MM.1S (cell line): ENCODE results near the gene NPEPL1.
A peak's percentile ranks its signal among the peaks of the same experiment; 100 is the strongest.

Experiments used
- DNase-seq: peaks from one replicate; pipeline ENCODE4 v3.0.0-alpha.2; 2015
- H2AFZ ChIP-seq: fragments of 300-600 bp; sonication (generic); 2 replicates; pipeline ENCODE4 v1.6.0; 2016; ENCODE audit warnings: antibody characterized with exemption, low read length
- H3F3A ChIP-seq: fragments of 300-600 bp; sonication (generic); 2 replicates; pipeline ENCODE4 v1.6.1; 2016; ENCODE audit warnings: mild to moderate bottlenecking, antibody characterized with exemption, low read length, moderate library complexity, mixed read lengths; ENCODE audit not compliant: insufficient read depth
- H3K27ac ChIP-seq: fragments of 300-600 bp; sonication (generic); 2 replicates; pipeline ENCODE4 v1.5.1; 2016; ENCODE audit warnings: mild to moderate bottlenecking, low read length
- H3K27me3 ChIP-seq: fragments of 300-600 bp; sonication (generic); replicated peaks from 2 replicates; pipeline ENCODE4 v1.6.0; 2016; ENCODE audit warnings: low read length; ENCODE audit not compliant: insufficient read depth
- H3K36me3 ChIP-seq: fragments of 300-600 bp; sonication (generic); replicated peaks from 2 replicates; pipeline ENCODE4 v1.6.1; 2016; ENCODE audit warnings: mild to moderate bottlenecking, low read length, mixed read lengths; ENCODE audit not compliant: insufficient read depth
- H3K4me1 ChIP-seq: fragments of 300-600 bp; sonication (generic); 2 replicates; pipeline ENCODE4 v1.6.1; 2016; ENCODE audit warnings: low read length, mixed read lengths
- H3K4me2 ChIP-seq: fragments of 300-600 bp; sonication (generic); 2 replicates; pipeline ENCODE4 v1.6.0; 2016; ENCODE audit warnings: low read depth, low read length
- H3K4me3 ChIP-seq: fragments of 300-600 bp; sonication (generic); 2 replicates; pipeline ENCODE4 v1.5.1; 2016; ENCODE audit warnings: low read length, mixed read lengths
- H3K79me2 ChIP-seq: fragments of 300-600 bp; sonication (generic); 2 replicates; pipeline ENCODE4 v1.6.1; 2016; ENCODE audit warnings: mixed run types, low read length, mixed read lengths
- H3K9ac ChIP-seq: fragments of 300-600 bp; sonication (generic); 2 replicates; pipeline ENCODE4 v1.6.1; 2016; ENCODE audit warnings: low read length, mixed read lengths
- H3K9me2 ChIP-seq: fragments of 300-600 bp; sonication (generic); replicated peaks from 2 replicates; pipeline ENCODE4 v1.6.1; 2016; ENCODE audit warnings: mild to moderate bottlenecking, low read length, mixed read lengths; ENCODE audit not compliant: insufficient read depth
- H3K9me3 ChIP-seq: fragments of 300-600 bp; sonication (generic); replicated peaks from 2 replicates; pipeline ENCODE4 v1.6.1; 2016; ENCODE audit warnings: mild to moderate bottlenecking, low read length, mixed read lengths; ENCODE audit not compliant: insufficient read depth
- H4K20me1 ChIP-seq: fragments of 300-600 bp; sonication (generic); 2 replicates; pipeline ENCODE4 v1.6.1; 2016; ENCODE audit warnings: mild to moderate bottlenecking, low read length, moderate library complexity, mixed read lengths; ENCODE audit not compliant: insufficient read depth
- CTCF ChIP-seq: fragments of 300-600 bp; sonication (generic); IDR thresholded peaks from 2 replicates; pipeline ENCODE4 v1.5.1; 2016; ENCODE audit warnings: antibody characterized with exemption, low read length, mixed read lengths
- EZH2 ChIP-seq: fragments of 300-600 bp; sonication (generic); optimal IDR thresholded peaks from 2 replicates; pipeline ENCODE3; 2017; ENCODE audit warnings: low read depth, mild to moderate bottlenecking, antibody characterized with exemption, low read length, mixed read lengths
- EZH2phosphoT487 ChIP-seq: fragments of 300-600 bp; sonication (generic); IDR thresholded peaks from 2 replicates; pipeline ENCODE4 v1.6.1; 2018; ENCODE audit warnings: antibody characterized with exemption, low read length

NPEPL1 gene

GRCh38 chr20:58646257-58646656 is 46.3 kb upstream of the NPEPL1 start:
- no peaks in the 10 kb centered on the region for H3F3A ChIP-seq
- no peak for TF ChIP-seq EZH2phosphoT487
- TF ChIP-seq EZH2: no peak
- TF ChIP-seq CTCF: no peak
- no peaks in the 10 kb centered on the region for H3K4me1 ChIP-seq
- H3K9me2 ChIP-seq: no peaks in the 10 kb centered on the region
- H3K27me3 ChIP-seq: peaks cover 63% of the 10 kb centered on the region
- H4K20me1 ChIP-seq: no peaks in the 10 kb centered on the region
- H3K4me2 ChIP-seq: no peak overlapping the region
- no peak overlapping the region for H3K9ac ChIP-seq
- H3K36me3 ChIP-seq: no peaks in the 10 kb centered on the region
- H3K9me3 ChIP-seq: no peaks in the 10 kb centered on the region
- no peak overlapping the region for H2AFZ ChIP-seq
- H3K79me2 ChIP-seq: peaks cover 2% of the 10 kb centered on the region
- DNase-seq: no peak
- no peak overlapping the region for H3K27ac ChIP-seq
- no peak overlapping the region for H3K4me3 ChIP-seq

- Histone ChIP-seq H3K36me3 (no peaks in the 10 kb centered on the region), H3K9me3 (no peaks in the 10 kb centered on the region), H3K9me2 (no peaks in the 10 kb centered on the region), H4K20me1 (no peaks in the 10 kb centered on the region), H3K4me1 (no peaks in the 10 kb centered on the region), H3K79me2 (peaks cover 6% of the 10 kb centered on the region), H3K27ac (no peak overlapping the region), H2AFZ (no peak overlapping the region), H3K4me2 (no peak overlapping the region), H3F3A (peaks cover 4% of the 10 kb centered on the region; the same call in 1 of the 2 replicates), H3K9ac (no peak overlapping the region), H3K4me3 (no peak overlapping the region), H3K27me3 (peaks cover 58% of the 10 kb centered on the region)
- no peak for DNase-seq
- no peak for TF ChIP-seq EZH2phosphoT487
- no peak for TF ChIP-seq CTCF
- TF ChIP-seq EZH2: no peak
Observed at GRCh38 chr20:58646703-58647102, 45.9 kb upstream of the NPEPL1 start.

- Histone ChIP-seq H3K9me2 (no peaks in the 10 kb centered on the region), H3K27me3 (peaks cover 52% of the 10 kb centered on the region), H3K9ac (no peak overlapping the region), H3K4me3 (no peak overlapping the region), H4K20me1 (no peaks in the 10 kb centered on the region), H3F3A (peaks cover 8% of the 10 kb centered on the region; the same call in 1 of the 2 replicates), H3K27ac (no peak overlapping the region), H3K4me1 (no peaks in the 10 kb centered on the region), H3K9me3 (no peaks in the 10 kb centered on the region), H3K4me2 (no peak overlapping the region), H3K36me3 (no peaks in the 10 kb centered on the region), H2AFZ (no peak overlapping the region), H3K79me2 (peaks cover 10% of the 10 kb centered on the region)
- peak; percentile 37 for TF ChIP-seq CTCF
- TF ChIP-seq EZH2phosphoT487: no peak
- TF ChIP-seq EZH2: no peak
- peak; percentile 44 for DNase-seq
Observed at GRCh38 chr20:58647162-58647795, 45.3 kb upstream of the NPEPL1 start.
